ENCODE measurements around the gene RGS7. TPM values are rescaled to one million over a fixed set of nuclear protein-coding genes. Genes with fewer than 3 reads are reported as not detected.

The RGS7 gene
- total RNA-seq, 1 experiment from 2014 or later = 0.10 TPM

DNA sequence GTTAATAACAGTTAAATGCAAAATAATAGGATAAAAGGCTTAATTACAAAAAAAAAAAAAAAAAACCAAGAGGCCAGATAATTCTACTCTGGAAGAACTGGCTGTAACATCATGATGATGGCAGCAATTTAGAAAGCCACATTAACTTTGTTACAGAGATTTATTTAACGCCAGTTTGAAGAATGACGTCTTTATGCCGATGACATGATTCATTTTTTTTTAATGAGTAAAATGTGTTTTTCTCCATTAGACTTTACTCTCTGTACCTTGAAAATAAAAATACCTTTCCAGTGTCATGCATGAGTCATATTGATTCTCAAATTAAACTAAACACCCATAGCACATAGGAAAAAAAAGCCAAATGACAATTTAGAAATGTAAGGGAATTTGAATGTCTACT is 226.1 kb downstream of the RGS7 start:
- DNase-seq (ENCODE audit: low read depth, low spot score) (no peak), ATAC-seq (no peak)
- Histone ChIP-seq H3K27me3 (ENCODE audit: control insufficient read depth, insufficient read depth, low read length) (no peaks in the 10 kb centered on the region), H3K4me1 (ENCODE audit: control insufficient read depth, insufficient read depth, low read length) (no peaks in the 10 kb centered on the region), H3K9me3 (ENCODE audit: control insufficient read depth, insufficient read depth, low read depth, low read length) (no peaks in the 10 kb centered on the region), H3K36me3 (ENCODE audit: control insufficient read depth, insufficient read depth, low read length) (no peaks in the 10 kb centered on the region), H3K4me3 (ENCODE audit: low read depth in 2 of 2, low read length in 2 of 2) (no peak overlapping the region), H3K27ac (ENCODE audit: low read length) (no peak overlapping the region)
- ChIA-PET POLR2A (no interaction called here), CTCF (no interaction called here)
- no TSS peak for BruUV-seq (replicated peaks)
- in situ Hi-C loops (cut with HindIII; ENCODE audit: low pct_unique_long_range_greater_than_20kb, low sequenced_read_pairs) = no loop called here
- intact Hi-C loops (cut with micrococcal nuclease; ENCODE audit: unreplicated experiment) = no loop called here
- TF ChIP-seq, protein P1, sequence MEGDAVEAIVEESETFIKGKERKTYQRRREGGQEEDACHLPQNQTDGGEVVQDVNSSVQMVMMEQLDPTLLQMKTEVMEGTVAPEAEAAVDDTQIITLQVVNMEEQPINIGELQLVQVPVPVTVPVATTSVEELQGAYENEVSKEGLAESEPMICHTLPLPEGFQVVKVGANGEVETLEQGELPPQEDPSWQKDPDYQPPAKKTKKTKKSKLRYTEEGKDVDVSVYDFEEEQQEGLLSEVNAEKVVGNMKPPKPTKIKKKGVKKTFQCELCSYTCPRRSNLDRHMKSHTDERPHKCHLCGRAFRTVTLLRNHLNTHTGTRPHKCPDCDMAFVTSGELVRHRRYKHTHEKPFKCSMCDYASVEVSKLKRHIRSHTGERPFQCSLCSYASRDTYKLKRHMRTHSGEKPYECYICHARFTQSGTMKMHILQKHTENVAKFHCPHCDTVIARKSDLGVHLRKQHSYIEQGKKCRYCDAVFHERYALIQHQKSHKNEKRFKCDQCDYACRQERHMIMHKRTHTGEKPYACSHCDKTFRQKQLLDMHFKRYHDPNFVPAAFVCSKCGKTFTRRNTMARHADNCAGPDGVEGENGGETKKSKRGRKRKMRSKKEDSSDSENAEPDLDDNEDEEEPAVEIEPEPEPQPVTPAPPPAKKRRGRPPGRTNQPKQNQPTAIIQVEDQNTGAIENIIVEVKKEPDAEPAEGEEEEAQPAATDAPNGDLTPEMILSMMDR (IDR thresholded peaks at IDR 0.05) = no peak
- TF ChIP-seq, protein P2, sequence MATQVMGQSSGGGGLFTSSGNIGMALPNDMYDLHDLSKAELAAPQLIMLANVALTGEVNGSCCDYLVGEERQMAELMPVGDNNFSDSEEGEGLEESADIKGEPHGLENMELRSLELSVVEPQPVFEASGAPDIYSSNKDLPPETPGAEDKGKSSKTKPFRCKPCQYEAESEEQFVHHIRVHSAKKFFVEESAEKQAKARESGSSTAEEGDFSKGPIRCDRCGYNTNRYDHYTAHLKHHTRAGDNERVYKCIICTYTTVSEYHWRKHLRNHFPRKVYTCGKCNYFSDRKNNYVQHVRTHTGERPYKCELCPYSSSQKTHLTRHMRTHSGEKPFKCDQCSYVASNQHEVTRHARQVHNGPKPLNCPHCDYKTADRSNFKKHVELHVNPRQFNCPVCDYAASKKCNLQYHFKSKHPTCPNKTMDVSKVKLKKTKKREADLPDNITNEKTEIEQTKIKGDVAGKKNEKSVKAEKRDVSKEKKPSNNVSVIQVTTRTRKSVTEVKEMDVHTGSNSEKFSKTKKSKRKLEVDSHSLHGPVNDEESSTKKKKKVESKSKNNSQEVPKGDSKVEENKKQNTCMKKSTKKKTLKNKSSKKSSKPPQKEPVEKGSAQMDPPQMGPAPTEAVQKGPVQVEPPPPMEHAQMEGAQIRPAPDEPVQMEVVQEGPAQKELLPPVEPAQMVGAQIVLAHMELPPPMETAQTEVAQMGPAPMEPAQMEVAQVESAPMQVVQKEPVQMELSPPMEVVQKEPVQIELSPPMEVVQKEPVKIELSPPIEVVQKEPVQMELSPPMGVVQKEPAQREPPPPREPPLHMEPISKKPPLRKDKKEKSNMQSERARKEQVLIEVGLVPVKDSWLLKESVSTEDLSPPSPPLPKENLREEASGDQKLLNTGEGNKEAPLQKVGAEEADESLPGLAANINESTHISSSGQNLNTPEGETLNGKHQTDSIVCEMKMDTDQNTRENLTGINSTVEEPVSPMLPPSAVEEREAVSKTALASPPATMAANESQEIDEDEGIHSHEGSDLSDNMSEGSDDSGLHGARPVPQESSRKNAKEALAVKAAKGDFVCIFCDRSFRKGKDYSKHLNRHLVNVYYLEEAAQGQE (IDR thresholded peaks at IDR 0.05; ENCODE audit: insufficient read depth in 1 of 2, low read depth in 2 of 2, low read length in 1 of 2) = no peak
- TF ChIP-seq TCF7L2 (IDR thresholded peaks at IDR 0.05; ENCODE audit: low read depth, low read length) = no peak
- TF ChIP-seq POLR2AphosphoS5 (IDR thresholded peaks at IDR 0.05; ENCODE audit: low read depth, low read length) = no peak
- no peak for TF ChIP-seq SIN3A (IDR thresholded peaks at IDR 0.05; ENCODE audit: borderline replicate concordance, insufficient read depth, low read depth, low read length)

DNA sequence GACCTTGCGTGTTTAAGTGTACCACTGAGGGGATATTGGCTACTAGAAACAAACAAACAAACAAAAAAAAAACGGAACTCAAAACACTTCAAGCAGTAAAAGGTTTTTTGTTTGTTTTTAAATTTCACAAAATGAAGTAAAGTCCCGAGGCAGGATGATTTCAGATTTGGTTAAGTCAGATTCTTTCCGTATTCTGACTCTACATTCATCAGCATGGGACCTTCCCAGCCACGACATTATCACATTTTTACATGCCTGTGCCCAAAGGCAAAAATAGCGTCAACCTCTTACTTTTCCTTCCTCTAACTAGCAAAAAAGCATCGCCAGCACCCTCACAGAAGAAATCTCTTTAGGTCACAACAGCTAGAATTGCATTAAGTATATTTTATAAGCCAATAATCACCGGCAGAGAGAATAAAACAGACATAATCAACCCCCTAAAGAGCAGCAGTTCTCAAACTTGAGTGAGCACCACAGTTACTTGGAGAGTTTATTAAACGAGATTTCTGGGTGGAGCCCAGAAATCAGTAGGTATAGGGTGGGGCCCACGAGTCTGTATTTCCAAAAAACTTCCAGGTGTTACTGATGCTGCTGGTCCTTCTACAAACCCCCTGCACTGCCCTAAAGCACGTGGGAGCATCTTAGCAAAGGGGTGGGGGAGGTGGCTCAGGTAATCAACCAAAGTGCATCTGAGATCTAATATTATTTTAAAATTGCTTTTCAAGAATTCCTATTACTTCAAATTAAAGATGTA is 227.6 kb downstream of the RGS7 start:
- BruUV-seq (replicated peaks) = no TSS peak
- H3K4me1 ChIP-seq (ENCODE audit: control insufficient read depth, insufficient read depth, low read length) = no peaks in the 10 kb centered on the region
- H3K9me3 ChIP-seq (ENCODE audit: control insufficient read depth, insufficient read depth, low read depth, low read length) = no peaks in the 10 kb centered on the region
- no peak overlapping the region for H3K27ac ChIP-seq (ENCODE audit: low read length)
- no peak for ATAC-seq
- no peaks in the 10 kb centered on the region for H3K36me3 ChIP-seq (ENCODE audit: control insufficient read depth, insufficient read depth, low read length)
- ChIA-PET CTCF (no interaction called here), POLR2A (no interaction called here)
- in situ Hi-C loops (cut with HindIII; ENCODE audit: low pct_unique_long_range_greater_than_20kb, low sequenced_read_pairs) (no loop called here), intact Hi-C loops (cut with micrococcal nuclease; ENCODE audit: unreplicated experiment) (no loop called here)
- H3K4me3 ChIP-seq (ENCODE audit: low read depth in 2 of 2, low read length in 2 of 2) = no peak overlapping the region
- DNase-seq (ENCODE audit: low read depth, low spot score) = no peak
- no peaks in the 10 kb centered on the region for H3K27me3 ChIP-seq (ENCODE audit: control insufficient read depth, insufficient read depth, low read length)
- TF ChIP-seq, protein P2 (IDR thresholded peaks at IDR 0.05; ENCODE audit: insufficient read depth in 1 of 2, low read depth in 2 of 2, low read length in 1 of 2) = no peak
- TF ChIP-seq, protein P1 (IDR thresholded peaks at IDR 0.05) = no peak
- TF ChIP-seq SIN3A (IDR thresholded peaks at IDR 0.05; ENCODE audit: borderline replicate concordance, insufficient read depth, low read depth, low read length) = no peak
- no peak for TF ChIP-seq POLR2AphosphoS5 (IDR thresholded peaks at IDR 0.05; ENCODE audit: low read depth, low read length)
- TF ChIP-seq TCF7L2 (IDR thresholded peaks at IDR 0.05; ENCODE audit: low read depth, low read length) = no peak
